ENCODE results near the gene ETV3.
"Not testable (repeated sequence)": the region's sequence is repeated elsewhere in the genome, so short reads cannot be mapped to it uniquely, and the experiment has no call there.

The ETV3 gene

DNA sequence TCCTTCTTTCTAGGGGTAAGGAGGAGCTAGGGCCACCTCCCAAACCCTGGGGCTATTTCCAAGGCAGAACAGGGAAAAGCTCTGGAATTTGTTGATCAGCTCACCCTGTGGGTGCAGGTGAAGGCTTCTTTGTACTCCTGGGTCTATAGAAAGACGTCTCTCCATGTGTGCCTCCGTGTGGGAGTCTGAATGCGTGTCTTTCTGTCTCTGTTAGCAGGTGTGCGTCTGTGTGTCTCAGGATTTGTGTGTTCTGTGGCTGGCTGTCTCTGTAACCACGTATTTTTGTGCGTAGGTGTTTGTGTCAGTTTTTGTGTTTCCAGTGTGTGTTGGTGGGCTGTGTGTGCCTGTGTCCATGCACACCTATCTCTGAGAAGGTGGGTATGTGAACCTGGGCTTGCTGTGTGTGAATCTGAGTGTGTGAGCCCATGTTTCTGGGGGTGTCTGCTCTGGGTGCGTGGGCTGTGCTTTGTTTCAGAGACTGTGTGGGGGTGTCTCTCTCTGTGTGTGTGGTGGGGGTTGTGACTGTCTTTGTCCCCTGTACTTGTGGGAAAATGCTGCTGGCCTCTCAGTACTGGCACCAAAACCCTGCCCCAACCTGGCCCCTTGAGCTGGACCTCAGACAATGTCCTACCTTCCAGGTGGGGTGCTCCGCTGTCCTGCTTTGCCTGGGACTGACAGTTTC lies 25.9 kb downstream of the ETV3 start:
- no peak for DNase-seq (ENCODE audit: low spot score)

- DNase-seq (ENCODE audit: low spot score) = no peak
These were observed 26.6 kb downstream of the ETV3 start for GRCh38 chr1:157111396-157112165.

DNA sequence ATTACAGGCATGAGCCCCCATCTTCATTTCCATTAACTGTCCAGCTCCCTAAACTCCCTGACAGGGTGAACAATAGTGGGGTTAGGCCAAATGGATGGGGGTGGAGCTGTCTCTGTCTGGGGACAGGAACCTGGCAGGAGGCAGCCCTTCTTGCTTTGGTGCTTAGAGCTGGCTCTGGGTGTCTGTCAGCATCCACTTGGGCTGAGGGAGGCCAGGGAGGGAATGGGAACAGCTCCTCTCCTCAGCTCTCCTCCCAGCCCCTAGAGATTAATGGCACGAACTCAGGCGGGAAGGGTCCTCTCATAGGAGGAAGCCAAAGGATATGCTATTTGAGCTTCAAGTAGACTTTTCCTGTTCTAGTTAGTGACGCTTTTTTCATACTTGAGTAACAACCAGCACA lies 27.5 kb downstream of the ETV3 start:
- DNase-seq (ENCODE audit: low spot score) = no peak

DNA sequence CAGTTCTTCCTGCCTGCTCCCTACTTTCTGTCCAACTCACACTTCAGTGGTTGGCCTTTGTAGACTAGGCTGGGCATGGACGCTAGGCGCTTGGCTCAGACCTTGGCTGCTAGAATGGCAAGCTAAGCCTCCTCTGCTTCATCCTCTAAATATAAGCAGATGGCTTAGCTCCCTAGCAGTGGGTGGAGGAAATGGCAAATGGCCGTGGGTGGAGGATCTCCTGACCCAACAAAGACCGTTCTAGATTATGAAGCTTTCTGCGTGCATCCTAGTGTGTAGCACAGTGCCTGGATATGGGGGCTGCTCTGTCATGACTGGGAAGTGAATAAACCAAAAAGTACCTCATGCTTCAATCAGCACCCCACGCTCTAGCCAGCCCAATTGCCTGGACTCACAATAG lies 28.2 kb downstream of the ETV3 start:
- no peak for DNase-seq (ENCODE audit: low spot score)

DNA sequence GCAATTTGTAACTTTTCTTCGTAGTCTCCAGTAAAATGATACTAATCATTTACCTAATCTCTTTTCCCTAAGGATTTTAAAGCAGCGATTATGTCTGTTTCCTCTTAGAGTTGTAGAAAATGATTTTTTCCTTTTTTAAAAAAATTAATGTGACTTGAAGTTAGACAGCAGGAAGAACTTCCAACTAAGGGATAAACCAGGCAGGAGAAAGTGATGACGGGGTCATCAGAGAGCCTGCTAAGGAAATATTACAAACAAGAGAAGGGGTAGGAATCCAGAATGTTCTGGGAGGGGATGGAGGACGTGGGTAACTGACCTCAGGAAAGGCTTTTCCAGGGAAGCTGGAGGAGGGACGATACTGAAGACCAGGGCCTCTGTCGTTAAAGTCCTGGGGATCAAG lies 29.7 kb downstream of the ETV3 start:
- DNase-seq (ENCODE audit: low spot score) = no peak

DNA sequence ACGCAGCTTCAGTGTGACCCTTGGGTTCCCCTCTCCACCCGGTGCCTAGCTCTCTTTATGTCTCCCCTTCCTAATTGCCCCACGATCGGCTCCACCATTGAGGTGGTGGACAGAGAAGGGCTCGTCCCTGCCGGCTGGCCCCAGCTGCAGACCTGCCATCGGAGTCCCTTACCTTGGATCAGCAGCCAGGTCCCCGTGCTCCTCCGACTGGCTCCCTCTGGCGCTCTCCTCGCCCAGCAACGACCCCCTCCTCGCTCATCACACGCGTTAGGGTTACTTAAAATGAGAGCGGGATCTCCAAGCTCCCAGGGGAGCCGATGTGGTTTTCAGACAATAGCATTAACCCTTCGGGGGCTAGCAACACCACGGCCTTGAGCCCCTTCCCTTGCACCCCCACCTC lies 30.5 kb downstream of the ETV3 start:
- no peak for DNase-seq (ENCODE audit: low spot score)

- no peak for DNase-seq (ENCODE audit: low spot score)
These were observed 31.4 kb downstream of the ETV3 start for GRCh38 chr1:157106813-157107189.

DNA sequence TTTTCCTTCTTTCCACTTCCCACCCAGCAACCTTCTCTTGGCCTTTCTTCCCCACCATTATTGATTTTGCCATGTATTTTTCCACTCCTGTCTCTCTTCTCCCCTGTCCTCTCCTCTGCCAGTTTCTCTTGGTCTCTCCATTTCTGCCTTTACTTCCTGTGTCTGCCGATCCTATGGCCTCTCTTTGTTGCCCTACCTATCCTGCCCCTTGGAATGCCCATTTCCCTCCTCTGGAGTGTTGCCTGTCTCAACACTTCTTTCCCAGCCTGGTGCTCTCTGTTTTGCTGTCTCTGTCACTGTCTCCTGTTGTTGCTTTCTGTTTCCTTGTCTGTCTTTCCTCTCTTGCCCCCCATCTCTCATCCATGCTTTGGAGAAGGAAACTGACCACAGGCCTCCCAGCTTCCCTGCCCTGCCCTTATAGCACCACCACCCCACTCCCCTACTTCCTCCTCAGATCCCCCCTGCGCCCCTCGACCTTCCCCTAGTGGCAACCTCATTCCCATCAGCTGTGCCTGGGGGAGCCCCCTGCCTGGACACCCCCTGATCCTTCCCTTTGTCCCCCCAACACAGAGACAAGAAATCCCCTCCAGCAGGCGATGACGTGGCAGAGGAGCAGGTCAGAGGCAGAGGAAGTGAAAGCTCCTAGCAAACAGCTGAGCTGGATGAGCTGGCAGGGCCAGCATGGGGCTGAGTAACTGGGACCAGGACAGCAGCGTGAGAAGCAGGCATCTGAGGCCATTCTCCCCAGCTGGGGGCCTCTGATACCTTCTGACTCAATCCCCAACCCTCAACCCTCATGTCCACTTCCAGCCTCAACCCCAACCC lies 32.0 kb downstream of the ETV3 start:
- no peak for DNase-seq (ENCODE audit: low spot score)

GRCh38 chr1:157105298-157105987 lies 32.8 kb downstream of the ETV3 start:
- no peak for DNase-seq (ENCODE audit: low spot score)

GRCh38 chr1:157104598-157105293 lies 33.4 kb downstream of the ETV3 start:
- no peak for DNase-seq (ENCODE audit: low spot score)

DNA sequence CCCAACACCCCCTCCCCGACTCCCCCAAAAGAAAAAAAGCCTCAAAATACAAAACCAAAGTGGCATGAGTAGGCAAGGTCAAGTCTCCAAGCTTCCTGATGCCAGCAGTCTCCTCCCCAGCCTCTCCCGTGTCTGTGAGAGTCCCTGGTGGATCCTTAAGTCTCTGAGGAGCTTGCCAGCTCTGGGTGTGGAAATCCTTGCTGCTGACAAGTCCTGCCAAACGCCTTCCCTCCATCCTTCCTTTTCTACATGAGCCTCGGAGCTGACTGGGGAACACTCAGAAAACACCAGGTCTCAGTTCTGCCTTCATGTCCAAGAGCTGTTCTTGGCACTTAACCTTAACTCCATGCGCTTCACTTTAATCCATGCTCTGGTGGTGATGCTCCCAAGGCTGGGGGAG lies 34.9 kb downstream of the ETV3 start:
- no peak for DNase-seq (ENCODE audit: low spot score)

DNA sequence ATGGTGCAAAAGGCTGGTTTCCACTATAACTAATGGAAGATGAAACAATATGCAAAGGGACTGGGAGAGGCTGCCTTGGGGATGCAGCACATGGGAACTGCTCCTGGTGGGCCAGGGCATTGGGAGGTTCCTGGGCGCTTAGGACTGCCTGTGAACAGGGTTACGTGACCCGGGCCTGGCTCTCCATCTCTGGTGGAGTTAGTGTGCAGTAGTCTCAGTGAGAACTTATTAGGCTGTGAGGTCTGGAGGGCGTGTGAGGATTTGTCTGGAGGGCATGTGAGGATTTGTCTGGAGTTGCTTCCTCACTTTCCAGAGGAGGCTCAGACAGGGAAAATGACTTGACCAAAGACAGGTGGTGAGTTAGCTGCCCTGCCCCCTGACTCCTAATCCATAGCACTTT lies 37.0 kb downstream of the ETV3 start:
- no peak for DNase-seq (ENCODE audit: low spot score)

DNA sequence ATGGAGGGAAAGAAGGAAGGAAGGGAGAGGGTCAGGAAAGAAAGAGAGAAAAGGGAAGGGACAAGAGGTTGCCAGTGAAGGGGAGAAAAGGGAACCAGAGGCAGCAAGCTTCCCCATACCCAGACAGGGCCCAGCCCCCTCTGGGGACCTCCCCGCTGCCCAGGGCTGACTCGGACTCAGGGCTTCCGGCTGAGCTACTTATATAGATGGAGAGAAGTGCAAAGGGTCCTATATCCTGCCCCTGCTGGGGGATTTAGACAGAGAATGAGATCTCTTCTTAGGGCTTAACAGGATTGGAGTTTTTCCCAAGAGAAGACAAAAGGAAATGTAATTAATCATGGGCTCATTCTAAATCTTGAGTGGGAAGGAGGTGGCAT lies 38.6 kb downstream of the ETV3 start, which contains the start of gene ETV3L:
ETV3L (minus strand) TSS at position 176 of the 377 bp plus-strand sequence. CDS start 285 bp downstream, outside the sequence.
- DNase-seq (ENCODE audit: low spot score) = no peak

DNA sequence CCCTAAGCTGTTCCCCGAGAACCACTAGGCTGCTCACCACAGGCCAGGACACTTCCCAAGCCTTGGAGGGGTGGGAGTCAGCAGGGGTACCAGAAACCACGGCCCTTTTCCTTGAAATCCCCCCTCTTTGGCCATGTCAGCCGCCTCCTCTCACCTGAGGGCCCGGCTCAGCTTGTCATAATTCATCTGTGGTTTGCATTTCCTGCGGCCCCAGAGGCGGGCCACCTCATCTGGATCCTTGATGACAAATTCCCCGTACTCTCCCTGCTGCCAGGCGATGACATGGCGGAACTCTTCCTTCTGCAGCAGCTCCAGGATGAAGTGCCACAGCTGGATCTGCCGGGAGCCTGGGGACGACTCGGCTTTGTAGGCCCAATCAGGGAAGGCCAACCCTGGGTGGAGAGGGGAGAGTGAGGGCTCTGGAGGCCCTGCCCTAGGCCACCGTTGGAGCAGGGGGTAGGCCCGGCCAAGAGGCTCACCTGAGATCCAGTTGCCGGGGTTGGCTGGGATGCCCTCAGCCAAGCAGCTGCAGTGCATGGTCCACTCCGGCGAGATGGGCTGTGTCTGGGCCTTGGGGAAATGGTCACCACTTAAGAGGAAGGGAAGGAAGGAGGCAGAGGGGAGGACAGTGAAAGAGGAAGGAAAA lies 39.1 kb downstream of the ETV3 start:
- not testable (repeated sequence) for DNase-seq (ENCODE audit: low spot score)

DNA sequence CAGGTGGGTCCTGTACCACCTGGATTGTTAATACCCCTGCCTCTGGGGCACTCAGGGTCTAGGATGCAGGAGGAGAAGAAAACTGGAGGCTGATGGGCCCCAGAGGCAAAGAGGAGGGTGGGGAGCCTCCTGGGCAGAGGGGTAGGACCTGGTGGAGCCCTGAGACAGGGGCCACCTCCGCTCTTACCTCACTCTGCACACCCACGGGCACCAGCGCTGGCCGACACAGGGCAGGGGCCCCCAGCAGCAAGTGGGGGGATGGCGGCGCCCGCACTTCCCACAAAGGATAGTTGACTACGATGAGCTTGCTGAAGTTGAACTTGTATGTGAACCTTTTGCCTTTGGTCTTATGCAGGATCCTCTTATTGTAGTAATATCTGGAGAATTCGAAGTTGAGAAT lies 39.7 kb downstream of the ETV3 start:
- DNase-seq (ENCODE audit: low spot score) = no peak

GRCh38 chr1:157097692-157098091 lies 40.5 kb downstream of the ETV3 start:
- DNase-seq (ENCODE audit: low spot score) = no peak

DNA sequence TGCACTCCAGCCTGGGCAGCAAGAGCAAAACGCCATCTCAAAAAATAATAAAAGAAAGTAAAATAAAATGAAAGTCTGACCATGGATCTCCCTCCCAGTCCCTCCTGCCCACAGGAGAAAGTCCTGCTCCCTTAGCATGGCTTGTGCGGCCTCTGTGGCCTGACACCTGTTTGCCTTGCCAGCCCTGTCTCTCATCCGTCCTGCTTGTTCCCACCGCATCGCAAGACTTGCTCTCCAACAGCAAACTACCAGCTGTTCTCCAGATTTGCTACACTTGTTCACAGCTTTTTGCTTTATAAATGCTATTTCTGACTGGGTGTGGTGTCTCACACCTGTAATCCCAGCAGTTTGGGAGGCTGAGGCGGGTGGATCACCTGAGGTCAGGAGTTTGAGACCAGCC lies 41.3 kb downstream of the ETV3 start:
- DNase-seq (ENCODE audit: low spot score) = no peak

DNA sequence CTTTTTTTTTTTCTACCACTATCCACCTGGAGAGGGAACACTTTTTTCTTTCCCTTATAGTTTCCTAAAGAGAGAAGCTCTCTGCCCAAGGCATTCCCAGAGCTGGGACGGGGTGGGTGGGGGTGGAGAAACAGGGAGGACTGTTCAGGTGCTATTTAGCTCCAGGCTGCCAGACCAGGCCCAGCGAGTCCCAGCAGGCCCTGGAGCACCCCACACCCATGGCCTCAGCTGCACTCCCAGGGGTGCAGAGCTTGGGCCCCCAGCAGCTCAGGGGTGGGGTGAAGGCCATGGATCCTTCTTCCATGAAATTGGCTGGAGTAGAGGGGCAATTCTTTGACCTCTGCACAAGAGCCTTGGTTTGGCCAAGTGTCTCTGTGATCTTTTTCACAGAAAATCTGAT lies 42.6 kb downstream of the ETV3 start:
- no peak for DNase-seq (ENCODE audit: low spot score)

DNA sequence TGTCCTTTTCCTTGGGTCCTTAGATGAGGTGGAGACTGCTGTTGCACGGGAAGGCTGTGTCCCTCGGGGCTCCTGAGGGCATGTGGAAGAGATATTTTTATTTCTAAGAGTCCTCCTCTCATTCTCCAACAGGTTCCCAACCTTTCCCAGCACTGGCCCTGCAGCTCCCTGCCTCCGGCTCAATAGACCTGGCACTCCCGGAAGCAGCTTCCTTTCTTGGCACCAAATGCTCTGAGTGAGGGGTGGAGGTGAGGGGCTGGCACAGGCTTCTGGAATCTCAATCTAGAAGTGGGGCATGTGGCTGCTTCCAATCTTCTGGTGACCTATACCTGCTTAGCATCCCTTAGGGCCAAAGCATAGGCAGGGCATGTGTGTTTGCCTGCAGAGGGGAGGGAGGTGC lies 43.1 kb downstream of the ETV3 start:
- DNase-seq (ENCODE audit: low spot score) = no peak

- DNase-seq (ENCODE audit: low spot score) = no peak
These were observed 45.4 kb downstream of the ETV3 start for GRCh38 chr1:157092831-157093230.

- DNase-seq (ENCODE audit: low spot score) = no peak
These were observed 46.4 kb downstream of the ETV3 start for GRCh38 chr1:157091668-157092273.
